Measurements from ENCODE around the gene NSG1. TPM values are rescaled to one million over a fixed set of nuclear protein-coding genes. Genes with fewer than 3 reads are reported as not detected.
A peak's percentile ranks its signal among the peaks of the same experiment; 100 is the strongest.

Gene NSG1
- polyA plus RNA-seq (2011; rRNA removed) (0.34 and 0.44 TPM in 2 replicates), polyA plus RNA-seq (2017; fragmentation: RNase III; extraction: RNeasy Plus Mini Kit Qiagen cat#74134 plus additional on column Dnase treatment) (0.25 to 0.49 TPM (median 0.26 TPM) in 3 replicates), polyA minus RNA-seq (2011; rRNA and poly(A)+ RNA removed) (not detected in 2 replicates)
- 0.40 and 0.56 TPM in 2 replicates for polyA plus RNA-seq (2012; cell fraction: cytosol; rRNA removed)
- 0.22 and 0.40 TPM in 2 replicates for polyA plus RNA-seq (2012; cell fraction: nucleus; rRNA removed)

DNA sequence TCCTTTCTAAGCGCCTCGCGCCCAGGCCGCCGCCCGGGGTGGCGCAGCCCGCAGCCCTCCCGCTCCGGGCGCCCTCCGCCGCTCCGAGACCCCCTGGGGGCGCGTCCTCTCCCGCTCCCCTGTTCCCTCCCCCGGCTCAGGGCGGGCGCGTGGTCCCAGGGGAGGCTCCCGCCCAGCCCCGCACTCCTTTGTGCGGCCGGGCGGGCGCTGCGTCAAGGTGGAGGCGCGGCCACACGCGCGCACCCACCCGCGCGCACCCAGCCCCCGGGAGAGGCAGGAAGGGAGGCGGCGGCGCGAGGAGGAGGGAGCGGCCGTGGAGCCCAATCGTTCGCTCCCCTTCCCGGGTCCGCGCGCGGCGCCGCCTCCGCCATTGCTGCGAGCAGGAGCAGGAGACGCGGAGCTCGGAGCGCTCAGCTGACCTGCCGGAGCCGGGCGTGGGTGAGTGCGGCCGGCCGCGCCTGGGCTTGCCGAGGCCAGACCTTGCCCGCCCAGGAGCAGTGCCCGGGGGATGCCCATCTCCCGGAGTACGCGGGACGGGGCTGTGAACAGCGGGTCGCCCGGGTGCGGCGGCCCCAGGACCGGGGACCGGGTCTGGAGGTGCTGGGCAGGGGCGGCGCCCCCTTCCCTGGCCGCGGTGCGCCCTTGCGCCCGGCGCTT, at the start of gene NSG1:
Gene NSG1, plus strand, starts transcription at position 367 of the 657 bp plus-strand sequence. CDS start 528 bp downstream, outside the sequence.
- Histone ChIP-seq H3K4me2 (peak within 1 kb of the TSS; percentile 95), H3K4me1 (peaks cover 15% of the 10 kb centered on the region), H3K4me3 (peak within 1 kb of the TSS; percentile 53), H3K27ac (peak within 1 kb of the TSS in 1 of 2 experiments; percentile 60; a peak in 3 of 6 replicates), H3K9me3 (no peaks in the 10 kb centered on the region)
- CTCF ChIA-PET, result no interaction called here
- TF ChIP-seq EHMT2 (IDR thresholded peaks at IDR 0.05; ENCODE audit: low read depth) (no peak), USF2 (IDR thresholded peaks at IDR 0.05) (no peak), HEYL (CRISPR knock-in tag; IDR thresholded peaks at IDR 0.05) (no peak), KDM5A (IDR thresholded peaks at IDR 0.05) (no peak), JUN (IDR thresholded peaks at IDR 0.05) (no peak), SMC3 (IDR thresholded peaks at IDR 0.05) (no peak), PHF8 (IDR thresholded peaks at IDR 0.05; ENCODE audit: borderline replicate concordance, low read depth) (no peak), BHLHE40 (IDR thresholded peaks at IDR 0.05; ENCODE audit: low read depth, low read length) (no peak), SREBF2 (IDR thresholded peaks at IDR 0.05) (no peak), HOXB13 (CRISPR knock-in tag; IDR thresholded peaks at IDR 0.05; ENCODE audit: low read depth) (no peak), CBX2 (IDR thresholded peaks at IDR 0.05; ENCODE audit: borderline replicate concordance, low read depth) (no peak), CEBPB (IDR thresholded peaks at IDR 0.05) (no peak), BCL3 (IDR thresholded peaks at IDR 0.05) (no peak), ZFP36 (IDR thresholded peaks at IDR 0.05; ENCODE audit: borderline replicate concordance, partially characterized antibody) (no peak), FOXS1 (CRISPR knock-in tag; IDR thresholded peaks at IDR 0.05) (no peak)
- TF ChIP-seq, protein P1, sequence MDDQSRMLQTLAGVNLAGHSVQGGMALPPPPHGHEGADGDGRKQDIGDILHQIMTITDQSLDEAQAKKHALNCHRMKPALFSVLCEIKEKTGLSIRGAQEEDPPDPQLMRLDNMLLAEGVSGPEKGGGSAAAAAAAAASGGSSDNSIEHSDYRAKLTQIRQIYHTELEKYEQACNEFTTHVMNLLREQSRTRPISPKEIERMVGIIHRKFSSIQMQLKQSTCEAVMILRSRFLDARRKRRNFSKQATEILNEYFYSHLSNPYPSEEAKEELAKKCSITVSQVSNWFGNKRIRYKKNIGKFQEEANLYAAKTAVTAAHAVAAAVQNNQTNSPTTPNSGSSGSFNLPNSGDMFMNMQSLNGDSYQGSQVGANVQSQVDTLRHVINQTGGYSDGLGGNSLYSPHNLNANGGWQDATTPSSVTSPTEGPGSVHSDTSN (IDR thresholded peaks at IDR 0.05), result no peak
- FAIRE-seq (no peak), DNase-seq (ENCODE audit: low read depth in 1 of 2, low spot score in 1 of 2) (peak in 1 of 2 experiments; percentile 13), ATAC-seq (peak; percentile 7 to 63; a peak in 3 of 6 replicates)
- POLR2A ChIA-PET, result no interaction called here
- no CpG with 5 or more reads among the region's 87 CpGs for WGBS (ENCODE audit: missing lambda C conversion rate)

DNA sequence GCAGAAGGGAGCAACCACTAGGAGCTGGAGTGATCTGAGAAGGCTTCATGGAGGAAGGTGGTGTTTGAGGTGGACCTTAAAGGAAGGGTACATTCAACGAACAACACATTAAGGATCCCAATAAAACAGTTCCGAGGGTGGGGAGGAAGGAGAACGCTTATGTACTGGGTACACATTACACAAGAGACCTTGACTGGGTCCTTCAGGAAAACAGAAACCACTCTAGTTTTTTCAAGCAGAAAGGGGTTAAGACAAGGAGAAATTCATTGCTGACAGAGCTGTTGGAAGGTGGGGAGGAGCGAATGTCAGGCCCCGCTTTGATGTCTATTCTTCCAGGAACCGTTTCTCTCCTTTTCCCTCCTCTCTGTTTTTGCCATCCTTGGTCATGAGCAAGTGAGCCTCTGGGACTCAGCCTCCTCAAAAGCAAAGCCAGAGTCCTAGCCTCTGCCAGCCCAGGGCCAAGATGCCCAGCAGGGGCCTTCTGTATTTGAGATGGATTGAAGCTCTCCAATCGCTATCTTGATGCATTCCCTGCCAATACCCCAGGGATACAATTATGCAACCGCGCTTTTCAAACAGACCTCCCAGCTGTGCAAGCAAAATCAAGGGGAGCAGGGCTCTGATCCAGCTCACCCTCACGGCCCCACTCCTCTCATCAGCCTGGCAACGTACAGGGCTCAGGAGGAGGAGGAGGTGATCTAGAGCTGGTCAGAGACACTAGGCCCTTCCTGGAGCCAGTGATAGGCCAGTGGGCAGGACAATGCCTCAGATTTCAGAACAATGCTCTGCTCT, 48.5 kb upstream of the NSG1 start:
- Histone ChIP-seq H3K4me2 (no peak overlapping the region), H3K4me3 (no peak overlapping the region), H3K9me3 (no peaks in the 10 kb centered on the region), H3K27ac (no peak overlapping the region), H3K4me1 (no peaks in the 10 kb centered on the region)
- ChIA-PET POLR2A (interaction anchor here (1.2 kb wide), 1 partner anchor 90 kb away, joined by 6 read pairs; the partner anchor contains the start of gene TMEM128), CTCF (interaction anchor here (1.2 to 1.3 kb wide), 2 partner anchors 21 to 79 kb away, joined by 3 read pairs; no protein-coding TSS in a partner anchor)
- TF ChIP-seq NR3C1 (IDR thresholded peaks at IDR 0.05), result no peak
- TF ChIP-seq RFX5 (IDR thresholded peaks at IDR 0.05), result no peak
- TF ChIP-seq, protein P2, sequence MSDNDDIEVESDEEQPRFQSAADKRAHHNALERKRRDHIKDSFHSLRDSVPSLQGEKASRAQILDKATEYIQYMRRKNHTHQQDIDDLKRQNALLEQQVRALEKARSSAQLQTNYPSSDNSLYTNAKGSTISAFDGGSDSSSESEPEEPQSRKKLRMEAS (IDR thresholded peaks at IDR 0.05), result no peak
- no peak for TF ChIP-seq BHLHE40 (IDR thresholded peaks at IDR 0.05; ENCODE audit: low read depth, low read length)
- FAIRE-seq, result no peak
- DNase-seq (ENCODE audit: low read depth in 1 of 2, low spot score in 1 of 2), result no peak
- ATAC-seq, result no peak
- 79% methylated on average over 10 of the region's 11 CpGs for WGBS (ENCODE audit: missing lambda C conversion rate)
